Measurements from ENCODE around the gene GABBR1. TPM values are rescaled to one million over a fixed set of nuclear protein-coding genes. Genes with fewer than 3 reads are reported as not detected.

Gene GABBR1
- total and polyA plus RNA-seq, 2 donors (not counting 1 experiment from before 2014, with no cell fraction given), result 198 to 241 TPM

DNA sequence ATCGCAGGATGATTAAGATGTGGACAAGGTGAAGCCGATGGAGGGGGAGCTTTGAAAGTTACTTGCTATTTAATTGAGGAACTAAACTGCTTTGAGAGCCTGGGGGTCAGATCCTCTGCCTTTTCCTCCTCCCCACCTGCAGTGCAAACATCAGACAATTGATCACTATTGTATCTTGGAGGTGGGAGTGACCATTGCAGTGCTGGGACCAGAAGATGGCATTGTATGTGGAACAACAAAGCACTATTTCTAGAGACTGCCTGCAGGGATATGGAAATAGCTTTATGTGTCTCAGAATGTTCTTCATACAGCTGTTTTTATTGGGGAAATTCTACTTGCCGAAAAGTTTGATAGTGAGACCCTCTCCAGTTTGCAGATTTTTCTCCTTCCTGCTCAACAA, 28.1 kb upstream of the GABBR1 start:
- Histone ChIP-seq H2AFZ (ENCODE audit: insufficient read depth, low read depth, low read length, poor library complexity, severe bottlenecking) (no peak overlapping the region), H3K9me3 (ENCODE audit: control extremely low read depth in 1 of 3, control insufficient read depth in 2 of 3, insufficient read depth in 1 of 3, low read length in 2 of 3) (peaks cover 0 to 2% (median 0%) of the 10 kb centered on the region in 3 donors), H3K27ac (ENCODE audit: low read length in 2 of 2) (no peak overlapping the region), H3K79me2 (ENCODE audit: control insufficient read depth, insufficient read depth, low read length) (no peaks in the 10 kb centered on the region), H3K27me3 (replicated peaks in 1 of 4; ENCODE audit: control extremely low read depth in 1 of 4, control insufficient read depth in 3 of 4, insufficient read depth in 4 of 4, low read length in 3 of 4) (peaks cover 0 to 28% (median 8%) of the 10 kb centered on the region in 4 experiments), H3K4me2 (replicated peaks; ENCODE audit: low read depth, low read length, poor library complexity, severe bottlenecking) (no peak overlapping the region), H4K20me1 (ENCODE audit: control insufficient read depth, insufficient read depth, low read length, poor library complexity, severe bottlenecking) (no peaks in the 10 kb centered on the region), H3K9ac (ENCODE audit: low read length) (no peak overlapping the region), H3K4me3 (ENCODE audit: control extremely low read depth in 1 of 5, extremely low read depth in 1 of 5, insufficient read depth in 1 of 5, low read depth in 2 of 5, low read length in 4 of 5) (no peak overlapping the region), H3K4me1 (ENCODE audit: control insufficient read depth in 2 of 2, insufficient read depth in 2 of 2, low read length in 2 of 2) (no peaks in the 10 kb centered on the region), H3K36me3 (replicated peaks in 1 of 2; ENCODE audit: control extremely low read depth in 1 of 2, control insufficient read depth in 1 of 2, extremely low read depth in 1 of 2, insufficient read depth in 2 of 2, low read length in 1 of 2) (no peaks in the 10 kb centered on the region)
- intact Hi-C loops (cut with micrococcal nuclease), result no loop called here
- WGBS (ENCODE audit: insufficient coverage), result 67% methylated on average over 1 of the region's 3 CpGs
- TF ChIP-seq EZH2 (IDR thresholded peaks at IDR 0.05; ENCODE audit: borderline replicate concordance, insufficient read depth, low read depth, low read length, poor library complexity, severe bottlenecking), result no peak
- TF ChIP-seq, protein P1, sequence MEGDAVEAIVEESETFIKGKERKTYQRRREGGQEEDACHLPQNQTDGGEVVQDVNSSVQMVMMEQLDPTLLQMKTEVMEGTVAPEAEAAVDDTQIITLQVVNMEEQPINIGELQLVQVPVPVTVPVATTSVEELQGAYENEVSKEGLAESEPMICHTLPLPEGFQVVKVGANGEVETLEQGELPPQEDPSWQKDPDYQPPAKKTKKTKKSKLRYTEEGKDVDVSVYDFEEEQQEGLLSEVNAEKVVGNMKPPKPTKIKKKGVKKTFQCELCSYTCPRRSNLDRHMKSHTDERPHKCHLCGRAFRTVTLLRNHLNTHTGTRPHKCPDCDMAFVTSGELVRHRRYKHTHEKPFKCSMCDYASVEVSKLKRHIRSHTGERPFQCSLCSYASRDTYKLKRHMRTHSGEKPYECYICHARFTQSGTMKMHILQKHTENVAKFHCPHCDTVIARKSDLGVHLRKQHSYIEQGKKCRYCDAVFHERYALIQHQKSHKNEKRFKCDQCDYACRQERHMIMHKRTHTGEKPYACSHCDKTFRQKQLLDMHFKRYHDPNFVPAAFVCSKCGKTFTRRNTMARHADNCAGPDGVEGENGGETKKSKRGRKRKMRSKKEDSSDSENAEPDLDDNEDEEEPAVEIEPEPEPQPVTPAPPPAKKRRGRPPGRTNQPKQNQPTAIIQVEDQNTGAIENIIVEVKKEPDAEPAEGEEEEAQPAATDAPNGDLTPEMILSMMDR (IDR thresholded peaks at IDR 0.05), result no peak
- CTCF ChIA-PET, result interaction anchor here (8.1 kb wide), 1 partner anchor 9 kb away, joined by 87 read pairs; no protein-coding TSS in a partner anchor
- H3K4me1 Mint-ChIP-seq, result no peaks in the 10 kb centered on the region
- POLR2A ChIA-PET, result no interaction called here
- no peak overlapping the region for H3K4me3 Mint-ChIP-seq
- H3K9me3 Mint-ChIP-seq (ENCODE audit: insufficient read depth), result no peaks in the 10 kb centered on the region
- peaks cover 24% of the 10 kb centered on the region for H3K27me3 Mint-ChIP-seq
- no peak for DNase-seq
- ATAC-seq (ENCODE audit: low read depth), result no peak
- no peak overlapping the region for H3K27ac Mint-ChIP-seq

DNA sequence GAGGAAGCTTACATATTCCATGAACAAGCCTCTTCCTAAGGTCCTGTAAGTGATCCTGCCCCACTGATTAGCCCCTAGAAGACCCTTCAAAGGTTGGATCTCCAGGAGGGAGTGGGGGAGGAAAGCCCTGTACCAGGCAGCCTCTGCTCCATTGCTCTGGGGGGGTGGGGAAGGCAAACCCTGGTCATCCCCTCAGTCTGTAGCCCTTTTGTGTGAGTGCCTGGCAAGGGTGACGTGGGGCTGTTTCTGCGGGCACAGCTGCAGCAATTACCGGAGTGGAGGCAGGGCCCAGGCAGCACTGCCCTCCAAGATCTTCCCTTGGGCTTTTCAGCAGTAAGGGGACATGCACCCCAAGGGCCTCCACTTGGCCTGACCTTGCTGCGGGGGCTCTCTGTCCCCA, 23.8 kb upstream of the GABBR1 start, which contains the start of gene MOG:
TSS of gene MOG (plus strand) at position 295 of the 400 bp plus-strand sequence. CDS start 118 bp downstream, outside the sequence.
- Mint-ChIP-seq H3K9me3 (ENCODE audit: insufficient read depth) (no peaks in the 10 kb centered on the region), H3K27ac (no peak within 1 kb of the TSS), H3K4me1 (peaks cover under 1% of the 10 kb centered on the region), H3K4me3 (no peak within 1 kb of the TSS), H3K27me3 (peaks cover 22% of the 10 kb centered on the region)
- ATAC-seq (ENCODE audit: low read depth), result no peak
- H3K9me3 ChIP-seq (ENCODE audit: control extremely low read depth in 1 of 3, control insufficient read depth in 2 of 3, insufficient read depth in 1 of 3, low read length in 2 of 3), result peaks cover 0 to 2% (median 0%) of the 10 kb centered on the region in 3 donors
- no peak for DNase-seq
- H3K36me3 ChIP-seq (replicated peaks in 1 of 2; ENCODE audit: control extremely low read depth in 1 of 2, control insufficient read depth in 1 of 2, extremely low read depth in 1 of 2, insufficient read depth in 2 of 2, low read length in 1 of 2), result no peaks in the 10 kb centered on the region
- no peaks in the 10 kb centered on the region for H4K20me1 ChIP-seq (ENCODE audit: control insufficient read depth, insufficient read depth, low read length, poor library complexity, severe bottlenecking)
- ChIA-PET CTCF (no interaction called here), POLR2A (no interaction called here)
- H2AFZ ChIP-seq (ENCODE audit: insufficient read depth, low read depth, low read length, poor library complexity, severe bottlenecking), result no peak within 1 kb of the TSS
- TF ChIP-seq, protein P1 (IDR thresholded peaks at IDR 0.05), result no peak
- TF ChIP-seq EZH2 (IDR thresholded peaks at IDR 0.05; ENCODE audit: borderline replicate concordance, insufficient read depth, low read depth, low read length, poor library complexity, severe bottlenecking), result no peak
- H3K9ac ChIP-seq (ENCODE audit: low read length), result no peak within 1 kb of the TSS
- H3K4me1 ChIP-seq (ENCODE audit: control insufficient read depth in 2 of 2, insufficient read depth in 2 of 2, low read length in 2 of 2), result no peaks in the 10 kb centered on the region
- no peaks in the 10 kb centered on the region for H3K79me2 ChIP-seq (ENCODE audit: control insufficient read depth, insufficient read depth, low read length)
- WGBS (ENCODE audit: insufficient coverage), result 96% methylated on average over 4 of the region's 4 CpGs
- H3K27ac ChIP-seq (ENCODE audit: low read length in 2 of 2), result no peak within 1 kb of the TSS
- no peak within 1 kb of the TSS for H3K4me3 ChIP-seq (ENCODE audit: control extremely low read depth in 1 of 5, extremely low read depth in 1 of 5, insufficient read depth in 1 of 5, low read depth in 2 of 5, low read length in 4 of 5)
- intact Hi-C loops (cut with micrococcal nuclease), result no loop called here
- peaks cover 0 to 34% (median 10%) of the 10 kb centered on the region in 4 experiments for H3K27me3 ChIP-seq (replicated peaks in 1 of 4; ENCODE audit: control extremely low read depth in 1 of 4, control insufficient read depth in 3 of 4, insufficient read depth in 4 of 4, low read length in 3 of 4)
- no peak within 1 kb of the TSS for H3K4me2 ChIP-seq (replicated peaks; ENCODE audit: low read depth, low read length, poor library complexity, severe bottlenecking)
